Fibroblast of the aortic adventitia (primary cell): ENCODE data around the gene GNS. TPM values are rescaled to one million over a fixed set of nuclear protein-coding genes. Genes with fewer than 3 reads are reported as not detected.

Source experiments
- DNase-seq: peaks from one replicate; pipeline ENCODE4 v3.0.0-alpha.2; 2010; ENCODE audit warnings: low read depth
- H3K4me3 ChIP-seq: 2 replicates; pipeline ENCODE4 v1.5.1; 2011; ENCODE audit warnings: low read depth, mild to moderate bottlenecking, control low read depth, low read length, moderate library complexity
- CTCF ChIP-seq: IDR thresholded peaks from 2 replicates; pipeline ENCODE4 v1.5.1; 2011; ENCODE audit warnings: mild to moderate bottlenecking, low read length, control low read depth, inconsistent platforms; ENCODE audit not compliant: insufficient read depth
- total RNA-seq: library from RNA; depleted of rRNA; stranded (reverse); fragments of >200 nt; gene quantifications from 2 replicates; pipeline ENCODE4 v1.2.3, GENCODE V29; 2012; ENCODE audit warnings: low replicate concordance

Gene GNS
- total RNA-seq, 1 donor = 162 TPM

GRCh38 chr12:64739778-64740177, 19.4 kb downstream of the GNS start:
- TF ChIP-seq CTCF = no peak
- DNase-seq = no peak

GRCh38 chr12:64737539-64737938, 21.7 kb downstream of the GNS start:
- no peak overlapping the region for H3K4me3 ChIP-seq
- no peak for TF ChIP-seq CTCF
- no peak for DNase-seq

More at GRCh38 chr12:64739778-64740177, 19.4 kb downstream of the GNS start:
- no peak overlapping the region for H3K4me3 ChIP-seq

GRCh38 chr12:64736771-64737170, 22.4 kb downstream of the GNS start:
- DNase-seq = no peak
- no peak overlapping the region for H3K4me3 ChIP-seq
- TF ChIP-seq CTCF = no peak

- no peak overlapping the region for H3K4me3 ChIP-seq
- TF ChIP-seq CTCF = no peak
Observed at GRCh38 chr12:64735442-64735841, 23.8 kb downstream of the GNS start.

GRCh38 chr12:64733857-64734256, 25.3 kb downstream of the GNS start:
- no peak overlapping the region for H3K4me3 ChIP-seq
- no peak for TF ChIP-seq CTCF
- no peak for DNase-seq

More at GRCh38 chr12:64735442-64735841, 23.8 kb downstream of the GNS start:
- DNase-seq = no peak

- TF ChIP-seq CTCF = no peak
- no peak overlapping the region for H3K4me3 ChIP-seq
- no peak for DNase-seq
Observed at GRCh38 chr12:64731683-64732082, 27.5 kb downstream of the GNS start.

GRCh38 chr12:64730588-64730969, 28.6 kb downstream of the GNS start:
- no peak for TF ChIP-seq CTCF
- no peak overlapping the region for H3K4me3 ChIP-seq
- no peak for DNase-seq
